Mucosa of descending colon (tissue), 3 donors: ENCODE results near the gene UQCRC1. TPM values are rescaled to one million over a fixed set of nuclear protein-coding genes. Genes with fewer than 3 reads are reported as not detected.

ENCODE experiments used
- ATAC-seq: fragments of 200-7000 bp; cut with Tn5 transposase; one replicate; pipeline ENCODE4 v1.9.1; 2020; ENCODE audit warnings: mild to moderate bottlenecking, moderate library complexity
- DNase-seq, 3 donors: peaks; one replicate each; pipeline ENCODE4 v3.0.0-alpha.2; 2020
- H3K36me3 ChIP-seq: fragments of 200-600 bp; one replicate; pipeline ENCODE4 v1.8.0; 2021; ENCODE audit warnings: low read depth, mild to moderate bottlenecking
- H3K4me1 ChIP-seq: fragments of 200-600 bp; one replicate; pipeline ENCODE4 v1.8.0; 2021; ENCODE audit warnings: low read depth, mild to moderate bottlenecking
- H3K4me3 ChIP-seq: fragments of 200-600 bp; one replicate; pipeline ENCODE4 v1.8.0; 2021; ENCODE audit warnings: mild to moderate bottlenecking
- H3K9me3 ChIP-seq: fragments of 200-600 bp; one replicate; pipeline ENCODE4 v1.8.0; 2021; ENCODE audit warnings: mild to moderate bottlenecking
- CTCF ChIP-seq: fragments of 200-600 bp; IDR thresholded peaks from one replicate; pipeline ENCODE4 v1.8.0; 2022; ENCODE audit warnings: antibody characterized with exemption, mild to moderate bottlenecking
- intact Hi-C, 2 donors: fragments of 100-400 bp; cut with DNase I in 1 of 2; cut with micrococcal nuclease in 1 of 2; formaldehyde crosslinking; loops; one replicate each; pipeline versions ENCODE4 v1.11.0 to v1.11.1; 2022; cut with DNase I, micrococcal nuclease
- total RNA-seq, 3 donors: library from RNA; stranded (reverse); fragmentation: NEBNext Ultra II Directional in 2 of 3; extraction: Animal tissue kit (Norgen Biotek cat#: 25700) in 2 of 3; gene quantifications; one replicate each; pipeline versions ENCODE4 v1.2.1 to v1.2.4, GENCODE V29; 2021 to 2023
- donor health status: DM: no; HTN: no; CAD: no; lungs with moderate emphysema.
- donor health status: DM: no; HTN: no; CAD: no.
- donor health status: DM: no; HTN: yes; CAD: no.

The UQCRC1 gene
- total RNA-seq, 3 donors from 2014 or later = 384 to 562 (median 554) TPM

GRCh38 chr3:48631516-48632448 lies 22.3 kb upstream of the UQCRC1 start:
- H3K36me3 ChIP-seq = no peaks in the 10 kb centered on the region

DNA sequence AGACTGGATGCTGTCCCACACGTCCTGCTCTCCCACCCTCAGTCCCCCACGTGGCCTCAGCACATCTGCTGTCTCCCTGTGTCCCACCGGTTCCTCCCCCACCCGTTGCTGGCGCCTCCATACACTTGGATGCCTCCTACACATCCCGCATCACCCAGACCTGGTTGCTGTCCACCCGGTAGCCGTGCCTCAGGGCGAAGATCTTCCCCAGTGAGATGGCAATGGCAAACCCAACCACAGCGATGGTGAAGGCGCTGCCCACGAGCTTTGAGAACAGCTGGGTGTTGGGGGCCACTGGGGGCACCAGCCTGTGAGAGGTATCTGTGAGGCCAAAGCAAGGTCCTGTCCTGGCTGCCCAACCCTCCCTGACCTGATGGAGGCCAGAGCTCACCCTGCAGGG lies 21.4 kb upstream of the UQCRC1 start:
- Histone ChIP-seq H3K4me3 (no peak overlapping the region), H3K9me3 (no peaks in the 10 kb centered on the region), H3K4me1 (peaks cover 12% of the 10 kb centered on the region), H3K36me3 (no peaks in the 10 kb centered on the region)
- no peak for TF ChIP-seq CTCF
- no peak for DNase-seq
- ATAC-seq = no peak
- intact Hi-C loops = no loop called here

More at GRCh38 chr3:48631516-48632448, 22.3 kb upstream of the UQCRC1 start:
- intact Hi-C loops = no loop called here
- no peaks in the 10 kb centered on the region for H3K9me3 ChIP-seq
- no peak for ATAC-seq
- peaks cover 19% of the 10 kb centered on the region for H3K4me1 ChIP-seq
- TF ChIP-seq CTCF = no peak
- H3K4me3 ChIP-seq = no peak overlapping the region
- no peak for DNase-seq

GRCh38 chr3:48630407-48630806 lies 21.0 kb upstream of the UQCRC1 start:
- Histone ChIP-seq H3K36me3 (no peaks in the 10 kb centered on the region), H3K4me3 (no peak overlapping the region), H3K4me1 (peaks cover 12% of the 10 kb centered on the region), H3K9me3 (no peaks in the 10 kb centered on the region)
- DNase-seq (no peak), ATAC-seq (no peak)
- intact Hi-C loops = no loop called here
- TF ChIP-seq CTCF = no peak

DNA sequence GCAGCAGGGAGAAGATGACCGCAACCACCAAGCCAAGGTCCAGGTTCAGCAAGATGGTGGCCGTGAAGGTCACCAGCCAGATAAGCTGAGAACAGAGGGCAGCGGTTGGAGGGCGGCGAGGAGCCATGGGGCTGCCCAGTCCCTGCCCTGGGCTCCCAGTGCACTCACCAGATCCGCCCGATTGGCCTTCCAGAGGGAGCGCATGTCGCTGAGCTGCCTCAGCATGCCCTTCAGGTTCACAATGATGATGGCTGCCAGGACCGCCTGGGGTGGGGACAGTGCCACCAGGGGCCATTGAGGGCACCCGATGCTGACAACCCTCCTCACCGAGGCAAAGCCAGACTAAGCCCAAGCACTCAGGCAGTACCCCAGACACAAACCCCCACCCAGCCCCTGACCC lies 20.4 kb upstream of the UQCRC1 start:
- no peak overlapping the region for H3K4me3 ChIP-seq
- DNase-seq = no peak
- intact Hi-C loops = no loop called here
- ATAC-seq = no peak
- no peaks in the 10 kb centered on the region for H3K9me3 ChIP-seq
- no peak for TF ChIP-seq CTCF
- no peaks in the 10 kb centered on the region for H3K36me3 ChIP-seq
- H3K4me1 ChIP-seq = peaks cover 12% of the 10 kb centered on the region

DNA sequence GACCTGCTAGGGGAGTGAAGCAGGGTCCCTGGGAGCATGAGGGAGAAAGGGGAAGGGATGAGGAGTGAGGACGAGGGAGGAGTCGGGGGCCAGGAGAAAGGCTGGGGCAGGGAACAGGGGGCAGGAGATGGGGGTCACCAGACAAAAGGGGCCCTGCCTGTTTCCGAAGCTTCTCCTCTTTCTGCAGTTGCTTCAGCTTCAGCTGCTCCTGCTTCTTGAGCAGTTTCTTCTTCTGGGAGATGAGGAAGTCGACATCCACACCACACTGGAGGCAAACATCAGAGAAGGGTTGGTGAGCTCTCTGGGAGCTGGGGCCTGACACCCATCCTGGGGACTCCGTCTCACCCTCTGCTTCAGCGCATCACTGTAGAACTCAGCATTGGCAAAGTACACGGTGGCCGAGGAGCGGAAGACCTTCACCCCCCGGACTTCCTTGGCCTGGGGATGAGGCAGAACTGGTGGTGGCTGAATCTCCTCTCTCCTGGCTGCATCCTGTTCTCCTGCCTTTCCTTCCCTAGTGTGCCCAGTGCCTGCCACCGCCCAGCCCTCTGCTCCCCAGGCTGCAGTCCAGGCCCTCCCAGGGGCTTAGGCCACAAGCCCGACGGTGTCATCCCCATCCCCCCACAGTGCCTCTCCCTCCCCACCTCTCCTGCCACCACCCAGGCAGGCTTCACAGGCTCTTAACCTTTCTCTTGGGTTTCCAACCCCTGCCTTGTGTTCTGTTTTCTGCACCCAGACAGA lies 19.0 kb upstream of the UQCRC1 start:
- no peaks in the 10 kb centered on the region for H3K9me3 ChIP-seq
- no peaks in the 10 kb centered on the region for H3K36me3 ChIP-seq
- intact Hi-C loops = no loop called here
- H3K4me3 ChIP-seq = no peak overlapping the region
- DNase-seq = no peak
- no peaks in the 10 kb centered on the region for H3K4me1 ChIP-seq
- TF ChIP-seq CTCF = no peak
- no peak for ATAC-seq
